Brain microvascular endothelial cell (primary cell): ENCODE results near the gene ZNF302.

Source experiments
- DNase-seq: peaks from one replicate; pipeline ENCODE4 v3.0.0-alpha.2; 2020
- H3K27ac ChIP-seq: fragments of 250-450 bp; sonication (Bioruptor Pico); 2 replicates; pipeline ENCODE4 v1.5.1; 2020; ENCODE audit warnings: mild to moderate bottlenecking, moderate library complexity
- H3K27me3 ChIP-seq: fragments of 250-450 bp; sonication (Bioruptor Pico); replicated peaks from 2 replicates; pipeline ENCODE4 v1.5.1; 2020; ENCODE audit warnings: mild to moderate bottlenecking
- H3K36me3 ChIP-seq: fragments of 250-450 bp; sonication (Bioruptor Pico); replicated peaks from 2 replicates; pipeline ENCODE4 v1.5.1; 2020; ENCODE audit warnings: mild to moderate bottlenecking
- H3K4me3 ChIP-seq: 2 replicates; pipeline ENCODE4 v1.5.1; 2011; ENCODE audit warnings: low read depth, mild to moderate bottlenecking, control low read depth, low read length, moderate library complexity
- CTCF ChIP-seq: IDR thresholded peaks from 2 replicates; pipeline ENCODE4 v1.5.1; 2011; ENCODE audit warnings: low read depth, mild to moderate bottlenecking, moderate library complexity, low read length, control low read depth, inconsistent platforms; ENCODE audit errors: missing control alignments
- in situ Hi-C: cut with HindIII; loops from 2 replicates; pipeline ENCODE4 v1.10.0; 2017; ENCODE audit warnings: low sequenced_read_pairs, low pct_ligation_motif_present

Gene ZNF302

DNA sequence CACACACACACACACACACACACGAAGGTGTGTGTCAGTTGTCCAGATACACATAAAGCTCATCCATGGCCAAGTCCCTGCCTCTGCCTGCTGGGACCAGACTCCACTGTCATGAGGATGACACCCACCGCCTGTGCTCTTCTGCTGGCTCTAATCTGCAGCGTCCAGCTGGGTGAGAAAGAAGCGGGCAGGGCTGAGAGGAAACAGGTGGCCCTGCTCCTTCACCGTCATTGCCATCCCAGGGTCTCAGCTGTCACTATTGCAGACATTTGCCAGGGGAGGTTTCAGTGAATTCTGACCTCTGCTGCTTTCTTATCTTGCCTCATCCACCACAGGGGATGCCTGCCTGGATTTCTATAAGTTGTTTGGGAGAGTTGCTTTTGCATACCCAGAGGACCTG, 31.9 kb upstream of the ZNF302 start:
- Histone ChIP-seq H3K4me3 (no peak overlapping the region), H3K27me3 (no peaks in the 10 kb centered on the region), H3K27ac (no peak overlapping the region), H3K36me3 (no peaks in the 10 kb centered on the region)
- no peak for TF ChIP-seq CTCF
- no peak for DNase-seq
- in situ Hi-C loops = no loop called here

GRCh38 chr19:34649886-34650543, 27.5 kb upstream of the ZNF302 start:
- Histone ChIP-seq H3K27me3 (no peaks in the 10 kb centered on the region), H3K4me3 (no peak overlapping the region), H3K27ac (no peak overlapping the region), H3K36me3 (no peaks in the 10 kb centered on the region)
- TF ChIP-seq CTCF = no peak
- no peak for DNase-seq
- in situ Hi-C loops = no loop called here

GRCh38 chr19:34651747-34652146, 25.7 kb upstream of the ZNF302 start:
- no peak for DNase-seq
- H3K27me3 ChIP-seq = no peaks in the 10 kb centered on the region
- in situ Hi-C loops = no loop called here
- H3K4me3 ChIP-seq = no peak overlapping the region
- H3K27ac ChIP-seq = no peak overlapping the region
- no peaks in the 10 kb centered on the region for H3K36me3 ChIP-seq
- TF ChIP-seq CTCF = no peak

DNA sequence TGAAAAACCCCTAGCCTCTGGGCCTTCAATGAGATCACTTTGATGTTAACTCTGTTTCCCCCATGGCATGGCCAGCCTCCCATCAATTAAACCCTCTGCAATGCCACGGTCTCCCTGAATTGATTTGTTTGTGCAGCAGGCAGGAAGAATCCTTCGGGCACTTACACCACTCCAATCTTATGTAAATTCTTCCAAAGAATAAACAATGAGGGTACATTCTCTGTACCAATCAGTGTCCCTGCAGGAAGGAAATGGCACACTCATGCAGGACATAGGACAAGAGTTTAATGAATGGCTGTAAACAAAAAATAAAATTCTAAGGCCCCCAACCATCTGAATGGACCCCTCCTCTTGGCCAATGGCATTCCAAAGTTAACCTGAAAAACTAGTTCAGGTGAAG, 22.7 kb upstream of the ZNF302 start:
- no peak for DNase-seq
- no peak for TF ChIP-seq CTCF
- in situ Hi-C loops = no loop called here
- Histone ChIP-seq H3K27ac (no peak overlapping the region), H3K4me3 (no peak overlapping the region), H3K27me3 (no peaks in the 10 kb centered on the region), H3K36me3 (no peaks in the 10 kb centered on the region)

- Histone ChIP-seq H3K27me3 (no peaks in the 10 kb centered on the region), H3K27ac (no peak overlapping the region), H3K4me3 (no peak overlapping the region), H3K36me3 (no peaks in the 10 kb centered on the region)
- no peak for TF ChIP-seq CTCF
- no peak for DNase-seq
- in situ Hi-C loops = no loop called here
Measured at GRCh38 chr19:34655651-34656050, 21.8 kb upstream of the ZNF302 start.

DNA sequence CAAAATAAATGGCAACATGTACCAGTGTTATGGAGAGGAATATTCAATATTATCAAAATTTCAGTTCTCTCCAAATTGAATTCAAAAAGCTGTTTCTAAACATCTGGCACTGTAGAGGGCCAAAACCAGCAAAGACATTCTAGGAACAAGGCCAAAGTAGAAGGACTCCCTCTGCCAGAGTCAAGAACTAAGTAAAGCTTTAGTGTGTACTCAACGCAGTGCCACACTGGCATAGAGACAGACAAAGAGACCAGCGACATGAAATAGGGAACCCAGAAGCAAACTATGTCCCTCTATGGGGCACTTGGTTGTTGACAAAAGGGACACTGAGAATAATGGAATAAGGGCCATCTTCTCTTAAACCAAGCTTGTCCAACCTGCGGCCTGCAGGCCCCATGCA, 16.1 kb upstream of the ZNF302 start:
- no peaks in the 10 kb centered on the region for H3K27me3 ChIP-seq
- H3K4me3 ChIP-seq = no peak overlapping the region
- in situ Hi-C loops = no loop called here
- H3K36me3 ChIP-seq = no peaks in the 10 kb centered on the region
- DNase-seq = no peak
- no peak for TF ChIP-seq CTCF
- H3K27ac ChIP-seq = no peak overlapping the region
